ENCODE data around the gene EEIG2. TPM values are rescaled to one million over a fixed set of nuclear protein-coding genes. Genes with fewer than 3 reads are reported as not detected.

EEIG2 gene
- total RNA-seq, 4 donors from 2014 or later = 9.0 to 22.3 (median 15.0) TPM

DNA sequence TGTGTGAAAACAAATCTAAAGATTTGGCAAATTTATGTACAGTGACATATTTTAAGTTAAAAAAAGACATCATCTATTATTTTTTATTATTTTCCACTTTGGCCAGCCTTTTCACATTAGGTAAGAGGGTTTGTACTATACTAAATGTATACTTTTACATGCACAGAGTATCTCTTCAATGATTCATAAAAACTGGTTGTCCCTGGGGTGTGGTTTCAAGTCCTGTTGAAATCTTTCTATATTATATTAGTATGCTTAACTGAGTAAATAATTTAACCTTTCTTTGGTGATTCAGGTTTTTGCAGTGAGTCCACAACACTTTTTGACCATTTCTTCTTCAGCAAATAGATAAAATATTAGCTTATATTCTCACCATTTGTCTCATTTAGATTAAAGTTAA, 45.7 kb downstream of the EEIG2 start:
- TF ChIP-seq, protein P1, sequence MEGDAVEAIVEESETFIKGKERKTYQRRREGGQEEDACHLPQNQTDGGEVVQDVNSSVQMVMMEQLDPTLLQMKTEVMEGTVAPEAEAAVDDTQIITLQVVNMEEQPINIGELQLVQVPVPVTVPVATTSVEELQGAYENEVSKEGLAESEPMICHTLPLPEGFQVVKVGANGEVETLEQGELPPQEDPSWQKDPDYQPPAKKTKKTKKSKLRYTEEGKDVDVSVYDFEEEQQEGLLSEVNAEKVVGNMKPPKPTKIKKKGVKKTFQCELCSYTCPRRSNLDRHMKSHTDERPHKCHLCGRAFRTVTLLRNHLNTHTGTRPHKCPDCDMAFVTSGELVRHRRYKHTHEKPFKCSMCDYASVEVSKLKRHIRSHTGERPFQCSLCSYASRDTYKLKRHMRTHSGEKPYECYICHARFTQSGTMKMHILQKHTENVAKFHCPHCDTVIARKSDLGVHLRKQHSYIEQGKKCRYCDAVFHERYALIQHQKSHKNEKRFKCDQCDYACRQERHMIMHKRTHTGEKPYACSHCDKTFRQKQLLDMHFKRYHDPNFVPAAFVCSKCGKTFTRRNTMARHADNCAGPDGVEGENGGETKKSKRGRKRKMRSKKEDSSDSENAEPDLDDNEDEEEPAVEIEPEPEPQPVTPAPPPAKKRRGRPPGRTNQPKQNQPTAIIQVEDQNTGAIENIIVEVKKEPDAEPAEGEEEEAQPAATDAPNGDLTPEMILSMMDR (IDR thresholded peaks at IDR 0.05; ENCODE audit: low read depth) = no peak

DNA sequence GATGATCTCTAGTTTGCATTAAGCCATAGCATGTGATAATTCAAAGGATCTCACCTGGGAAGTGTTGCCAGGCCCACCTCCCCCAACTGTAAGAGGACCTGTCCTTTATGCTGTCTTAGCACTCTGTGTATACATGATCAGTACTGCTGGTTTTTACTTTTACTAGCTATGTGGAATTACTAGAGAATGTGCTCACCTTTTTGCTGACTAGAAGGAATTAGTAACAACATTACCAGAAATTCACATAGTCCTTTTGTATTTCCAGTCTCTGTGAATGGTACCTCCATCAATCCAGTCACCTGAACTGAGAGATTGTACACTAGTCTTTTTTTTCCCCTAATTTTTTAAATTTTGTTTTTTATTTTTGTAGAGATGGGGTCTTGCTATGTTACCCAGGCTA, 46.6 kb downstream of the EEIG2 start:
- TF ChIP-seq, protein P1 (IDR thresholded peaks at IDR 0.05; ENCODE audit: low read depth) = no peak

DNA sequence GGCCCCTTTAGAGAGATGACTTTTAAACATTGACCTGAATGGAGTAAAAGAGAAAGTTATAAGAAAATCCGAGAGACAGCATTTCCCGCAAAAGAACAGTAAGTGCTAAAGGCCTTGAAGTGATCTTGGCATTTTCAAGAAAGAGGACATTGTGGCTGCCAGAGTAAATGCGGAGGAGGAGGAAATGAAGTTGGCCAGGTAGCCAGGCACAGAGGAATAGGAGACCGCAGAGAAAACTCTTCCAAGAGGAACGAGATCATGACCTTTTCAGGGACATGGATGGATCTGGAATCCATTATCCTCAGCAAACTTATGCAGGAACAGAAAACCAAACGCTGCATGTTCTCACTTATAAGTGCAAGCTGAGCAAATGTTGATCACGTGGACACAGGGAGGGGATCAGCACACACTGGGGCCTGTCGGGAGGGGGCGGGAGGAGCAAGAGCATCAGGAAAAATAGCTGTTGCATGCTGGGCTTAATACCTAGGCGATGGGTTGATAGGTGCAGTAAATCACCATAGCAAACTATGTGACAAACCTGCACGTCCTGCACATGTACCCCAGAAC, 49.7 kb downstream of the EEIG2 start:
- TF ChIP-seq, protein P1 (IDR thresholded peaks at IDR 0.05; ENCODE audit: low read depth) = no peak

Other genes with a start within 250 kb of the EEIG2 start
- not detected for gene NBPF6, start 109.8 kb upstream of the EEIG2 start, total RNA-seq
- gene HENMT1, start 101.0 kb downstream of the EEIG2 start, total RNA-seq = 1 to 10 TPM; 3.3 to 8.7 (median 6.2) TPM
- 10 to 100 TPM; 31.7 to 37.7 (median 35.1) TPM for gene PRPF38B, start 132.2 kb downstream of the EEIG2 start, total RNA-seq
- not detected for gene FNDC7, start 152.8 kb downstream of the EEIG2 start, total RNA-seq
- gene STXBP3, start 186.6 kb downstream of the EEIG2 start, total RNA-seq = 10 to 100 TPM; 41.4 to 97.0 (median 79.1) TPM